ENCODE measurements around the gene NKIRAS1. TPM values are rescaled to one million over a fixed set of nuclear protein-coding genes. Genes with fewer than 3 reads are reported as not detected.

The NKIRAS1 gene
- total RNA-seq, result 10 to 100 TPM in 2 of 4 donors, 1 to 10 TPM in 2; 3.2 to 13.8 (median 8.9) TPM

DNA sequence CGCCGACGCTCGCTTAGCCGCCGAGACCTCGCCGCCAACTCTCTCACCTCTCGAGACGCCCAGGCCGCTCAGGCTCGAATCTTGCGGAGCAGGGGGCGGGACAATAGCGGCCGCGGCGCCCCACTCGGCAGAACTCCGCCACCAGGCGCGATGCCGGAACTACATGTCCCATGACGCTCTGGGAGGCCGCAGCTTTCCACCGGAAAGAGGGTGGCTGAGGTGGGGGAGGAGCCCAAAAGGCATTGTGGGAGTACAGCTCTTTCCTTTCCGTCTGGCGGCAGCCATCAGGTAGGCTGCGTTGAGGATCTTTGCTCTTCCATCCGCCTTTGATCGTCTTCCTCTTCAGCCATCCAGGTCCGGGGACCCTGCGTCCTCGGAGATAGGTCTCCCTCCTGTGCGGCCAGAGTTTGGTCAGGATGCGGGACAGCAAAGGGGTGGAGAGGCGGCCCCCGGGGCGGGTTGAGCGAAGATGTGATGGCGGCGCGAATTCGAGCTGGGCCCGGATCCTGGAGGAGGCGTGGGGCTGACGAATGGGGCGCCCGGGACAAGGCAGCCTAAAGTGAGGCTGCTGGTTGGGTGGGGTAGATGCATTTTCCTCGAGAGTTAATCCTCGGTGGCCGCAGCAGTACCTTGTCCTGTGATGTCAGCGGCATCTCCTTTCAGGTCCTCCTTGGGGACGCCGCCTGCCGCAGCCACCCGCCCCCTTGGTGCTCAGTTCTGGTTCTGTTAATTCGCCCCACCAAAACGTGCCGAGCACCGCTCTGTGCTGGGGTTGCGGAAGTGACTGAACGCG is at the start of gene NKIRAS1, which contains the start of gene RPL15:
TSS of gene NKIRAS1 (minus strand) at position 105 of the 793 bp plus-strand sequence. CDS start 6,086 bp downstream, outside the sequence.
TSS of gene RPL15 (plus strand) at position 247 of the 793 bp plus-strand sequence. CDS start 728 bp downstream, outside the sequence.
- TF ChIP-seq POLR2A (IDR thresholded peaks at IDR 0.05) (peak; percentile 99), EP300 (IDR thresholded peaks at IDR 0.05; ENCODE audit: low read depth) (no peak), POLR2AphosphoS5 (IDR thresholded peaks at IDR 0.05) (peak; percentile 99 to 100 (median 100))
- TF ChIP-seq, protein P1, sequence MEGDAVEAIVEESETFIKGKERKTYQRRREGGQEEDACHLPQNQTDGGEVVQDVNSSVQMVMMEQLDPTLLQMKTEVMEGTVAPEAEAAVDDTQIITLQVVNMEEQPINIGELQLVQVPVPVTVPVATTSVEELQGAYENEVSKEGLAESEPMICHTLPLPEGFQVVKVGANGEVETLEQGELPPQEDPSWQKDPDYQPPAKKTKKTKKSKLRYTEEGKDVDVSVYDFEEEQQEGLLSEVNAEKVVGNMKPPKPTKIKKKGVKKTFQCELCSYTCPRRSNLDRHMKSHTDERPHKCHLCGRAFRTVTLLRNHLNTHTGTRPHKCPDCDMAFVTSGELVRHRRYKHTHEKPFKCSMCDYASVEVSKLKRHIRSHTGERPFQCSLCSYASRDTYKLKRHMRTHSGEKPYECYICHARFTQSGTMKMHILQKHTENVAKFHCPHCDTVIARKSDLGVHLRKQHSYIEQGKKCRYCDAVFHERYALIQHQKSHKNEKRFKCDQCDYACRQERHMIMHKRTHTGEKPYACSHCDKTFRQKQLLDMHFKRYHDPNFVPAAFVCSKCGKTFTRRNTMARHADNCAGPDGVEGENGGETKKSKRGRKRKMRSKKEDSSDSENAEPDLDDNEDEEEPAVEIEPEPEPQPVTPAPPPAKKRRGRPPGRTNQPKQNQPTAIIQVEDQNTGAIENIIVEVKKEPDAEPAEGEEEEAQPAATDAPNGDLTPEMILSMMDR (IDR thresholded peaks at IDR 0.05), result peak; percentile 54 to 97 (median 67)
- WGBS, 2 donors (ENCODE audit: low coverage in 1 of 2), result 0 to 5% methylated on average over 4 to 53 of the region's 64 CpGs
- peak within 1 kb of the TSS; percentile 93 to 97 (median 94) for H3K27ac ChIP-seq
- DNase-seq, result peak; percentile 98
- no peaks in the 10 kb centered on the region for H3K27me3 ChIP-seq
- H3K9me3 ChIP-seq, result no peaks in the 10 kb centered on the region
- peaks cover 0 to 15% (median 0%) of the 10 kb centered on the region in 4 donors for H3K36me3 ChIP-seq
- H3K4me1 ChIP-seq, result peaks cover 12 to 55% (median 25%) of the 10 kb centered on the region in 4 donors
- in situ Hi-C loops (cut with MboI; ENCODE audit: low pct_ligation_motif_present in 1 of 4, low pct_unique_long_range_greater_than_20kb in 1 of 4, low sequenced_read_pairs in 3 of 4) (no loop called here), intact Hi-C loops (cut with DNase I; ENCODE audit: low total_unique reads) (no loop called here)
- peak within 1 kb of the TSS; percentile 70 to 97 (median 75) for H3K4me3 ChIP-seq

DNA sequence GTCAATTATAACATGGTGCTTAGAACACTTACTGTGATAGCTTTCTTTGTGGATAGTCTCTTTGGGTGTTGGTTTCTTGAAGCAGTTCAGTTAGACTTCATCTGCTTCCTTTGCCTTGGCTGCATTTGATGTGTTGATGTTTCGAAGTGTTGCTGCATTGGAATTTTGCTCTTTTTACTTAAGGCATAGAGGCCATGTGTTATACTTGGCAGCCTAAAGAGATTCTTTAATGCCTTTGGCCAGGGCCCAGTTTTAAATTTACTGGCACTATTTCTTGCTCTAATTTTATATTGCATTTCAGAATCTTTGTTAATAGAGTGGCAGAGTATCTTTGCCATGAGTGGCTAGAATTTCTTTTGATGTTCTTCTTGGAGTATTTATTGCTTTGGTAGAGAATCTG is 49.5 kb upstream of the NKIRAS1 start:
- Histone ChIP-seq H3K27ac (peak overlapping the region in 1 of 4 donors; percentile 2), H3K4me1 (peaks cover 0 to 5% (median 0%) of the 10 kb centered on the region in 4 donors), H3K4me3 (no peak overlapping the region), H3K9me3 (no peaks in the 10 kb centered on the region), H3K36me3 (peaks cover 0 to 28% (median 10%) of the 10 kb centered on the region in 4 donors), H3K27me3 (no peaks in the 10 kb centered on the region)
- no peak for TF ChIP-seq EP300 (IDR thresholded peaks at IDR 0.05; ENCODE audit: low read depth)
- no peak for TF ChIP-seq POLR2AphosphoS5 (IDR thresholded peaks at IDR 0.05)
- TF ChIP-seq POLR2A (IDR thresholded peaks at IDR 0.05), result no peak
- TF ChIP-seq, protein P1 (IDR thresholded peaks at IDR 0.05), result no peak
- intact Hi-C loops (cut with DNase I; ENCODE audit: low total_unique reads) (no loop called here), in situ Hi-C loops (cut with MboI; ENCODE audit: low pct_ligation_motif_present in 1 of 4, low pct_unique_long_range_greater_than_20kb in 1 of 4, low sequenced_read_pairs in 3 of 4) (no loop called here)
- WGBS, 2 donors (ENCODE audit: low coverage in 1 of 2), result 86 to 100% methylated on average over 1 of the region's 1 CpG
- DNase-seq, result no peak

DNA sequence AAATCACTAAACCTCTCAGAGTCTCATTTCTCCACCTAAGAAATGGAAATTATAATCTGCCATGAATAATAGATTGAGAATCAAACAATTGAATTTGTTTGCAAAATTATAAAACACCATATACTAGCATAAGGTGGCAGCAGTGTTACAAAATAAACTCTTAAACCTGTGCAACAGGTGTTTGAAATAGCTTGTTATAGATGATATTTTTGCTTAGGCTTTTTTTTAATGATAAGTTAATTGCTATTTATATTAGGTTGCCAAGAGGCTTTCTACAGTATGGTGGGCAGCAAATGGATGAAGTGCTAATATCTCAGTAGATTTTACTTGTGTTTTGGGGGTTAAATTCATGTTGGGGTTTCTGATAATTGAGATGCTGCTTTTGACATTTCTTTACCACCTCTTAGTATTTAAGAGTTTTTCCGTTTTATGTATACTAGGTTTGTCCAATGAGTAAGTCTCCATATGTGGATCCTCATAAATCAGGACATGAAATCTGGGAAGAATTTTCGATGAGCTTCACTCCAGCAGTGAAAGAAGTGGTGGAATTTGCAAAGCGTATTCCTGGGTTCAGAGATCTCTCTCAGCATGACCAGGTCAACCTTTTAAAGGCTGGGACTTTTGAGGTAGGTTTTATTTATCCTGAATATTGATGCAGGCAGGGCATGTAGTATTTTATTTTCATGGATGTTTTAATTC is 47.9 kb upstream of the NKIRAS1 start:
- WGBS, 2 donors (ENCODE audit: low coverage in 1 of 2), result 58 to 81% methylated on average over 3 of the region's 3 CpGs
- peaks cover 0 to 34% (median 10%) of the 10 kb centered on the region in 4 donors for H3K36me3 ChIP-seq
- H3K27me3 ChIP-seq, result no peaks in the 10 kb centered on the region
- H3K27ac ChIP-seq, result no peak overlapping the region
- TF ChIP-seq EP300 (IDR thresholded peaks at IDR 0.05; ENCODE audit: low read depth), result no peak
- TF ChIP-seq, protein P1 (IDR thresholded peaks at IDR 0.05), result no peak
- no peak overlapping the region for H3K4me3 ChIP-seq
- intact Hi-C loops (cut with DNase I; ENCODE audit: low total_unique reads) (no loop called here), in situ Hi-C loops (cut with MboI; ENCODE audit: low pct_ligation_motif_present in 1 of 4, low pct_unique_long_range_greater_than_20kb in 1 of 4, low sequenced_read_pairs in 3 of 4) (no loop called here)
- peaks cover 4 to 18% (median 10%) of the 10 kb centered on the region in 4 donors for H3K4me1 ChIP-seq
- no peak for DNase-seq
- H3K9me3 ChIP-seq, result no peaks in the 10 kb centered on the region

DNA sequence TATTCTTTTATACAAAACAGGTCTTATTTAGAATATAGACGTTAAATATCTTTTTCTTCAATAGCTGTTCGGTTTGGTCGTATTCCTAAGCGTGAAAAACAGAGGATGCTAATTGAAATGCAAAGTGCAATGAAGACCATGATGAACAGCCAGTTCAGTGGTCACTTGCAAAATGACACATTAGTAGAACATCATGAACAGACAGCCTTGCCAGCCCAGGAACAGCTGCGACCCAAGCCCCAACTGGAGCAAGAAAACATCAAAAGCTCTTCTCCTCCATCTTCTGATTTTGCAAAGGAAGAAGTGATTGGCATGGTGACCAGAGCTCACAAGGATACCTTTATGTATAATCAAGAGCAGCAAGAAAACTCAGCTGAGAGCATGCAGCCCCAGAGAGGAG is 45.1 kb upstream of the NKIRAS1 start:
- Histone ChIP-seq H3K9me3 (no peaks in the 10 kb centered on the region), H3K4me1 (peaks cover 6 to 28% (median 14%) of the 10 kb centered on the region in 4 donors), H3K27me3 (no peaks in the 10 kb centered on the region), H3K4me3 (no peak overlapping the region), H3K27ac (no peak overlapping the region), H3K36me3 (peaks cover 0 to 34% (median 5%) of the 10 kb centered on the region in 4 donors)
- whole genome bisulfite sequencing, 2 donors (ENCODE audit: low coverage in 1 of 2), result 94 to 100% methylated on average over 5 of the region's 5 CpGs
- in situ Hi-C loops (cut with MboI; ENCODE audit: low pct_ligation_motif_present in 1 of 4, low pct_unique_long_range_greater_than_20kb in 1 of 4, low sequenced_read_pairs in 3 of 4), result no loop called here
- no peak for DNase-seq
- no peak for TF ChIP-seq POLR2A (IDR thresholded peaks at IDR 0.05)
- TF ChIP-seq, protein P1 (IDR thresholded peaks at IDR 0.05), result no peak
- TF ChIP-seq POLR2AphosphoS5 (IDR thresholded peaks at IDR 0.05), result no peak
- TF ChIP-seq EP300 (IDR thresholded peaks at IDR 0.05; ENCODE audit: low read depth), result no peak
- intact Hi-C loops (cut with DNase I; ENCODE audit: low total_unique reads), result no loop called here

All from transverse colon (tissue), 4 donors.